BJ (cell line): ENCODE measurements around the gene CYP24A1. TPM values are rescaled to one million over a fixed set of nuclear protein-coding genes. Genes with fewer than 3 reads are reported as not detected.

Source experiments
- CTCF ChIA-PET: fragments of 350-600 bp; formaldehyde crosslinking; extraction: SDS; loops from one replicate; lab custom pipeline; 2021; ENCODE audit warnings: antibody characterized with exemption, inconsistent platforms; lab: Yijun Ruan, JAX
- POLR2A ChIA-PET: fragments of 300-600 bp; sonication (Branson Sonifier 250); formaldehyde crosslinking; extraction: SDS; loops from one replicate; lab custom pipeline; 2021; ENCODE audit warnings: antibody characterized with exemption; lab: Charles Lee
- DNase-seq: peaks from one replicate; pipeline ENCODE4 v3.0.0-alpha.2; 2011; ENCODE audit warnings: low read depth
- H3K27me3 ChIP-seq: 2 replicates; pipeline ENCODE4 v1.6.0; 2011; ENCODE audit warnings: low read length; ENCODE audit not compliant: control insufficient read depth, insufficient read depth
- H3K36me3 ChIP-seq: 2 replicates; pipeline ENCODE4 v1.5.1; 2011; ENCODE audit warnings: low read length; ENCODE audit not compliant: control insufficient read depth, insufficient read depth
- H3K4me3 ChIP-seq: 2 replicates; pipeline ENCODE4 v1.5.1; 2011; ENCODE audit warnings: low read depth, mild to moderate bottlenecking, control low read depth, low read length
- CTCF ChIP-seq: IDR thresholded peaks from 2 replicates; pipeline ENCODE4 v1.5.1; 2011; ENCODE audit warnings: low read depth, mild to moderate bottlenecking, control low read depth, inconsistent platforms, low read length, moderate library complexity; ENCODE audit not compliant: insufficient read depth
- polyA plus RNA-seq: library from polyadenylated mRNA; depleted of rRNA; stranded (reverse); fragments of >200 nt; gene quantifications from 2 replicates; pipeline ENCODE4 v1.2.3, GENCODE V29; 2011

CYP24A1 gene
- polyA plus RNA-seq, 1 experiment = 0.10 TPM

DNA sequence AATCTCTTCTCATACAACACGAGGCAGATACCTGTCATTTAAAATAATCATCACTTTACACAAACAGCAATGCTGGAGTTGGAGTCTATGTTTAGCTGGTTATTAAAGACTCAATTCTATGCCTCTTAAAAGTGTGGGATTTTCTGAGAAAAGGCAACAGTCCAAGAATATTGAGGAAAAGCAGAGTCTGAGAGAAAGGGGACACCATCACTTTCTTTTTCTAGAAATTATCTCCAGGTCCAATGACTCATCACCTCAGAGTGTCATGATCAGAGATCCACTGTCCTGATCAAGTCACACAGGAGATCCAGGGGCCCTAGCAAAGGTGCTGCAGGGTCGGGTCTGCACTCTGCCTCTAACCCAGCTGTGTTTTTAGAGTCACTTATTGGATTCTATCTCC lies 8.0 kb downstream of the CYP24A1 start:
- Histone ChIP-seq H3K4me3 (no peak overlapping the region), H3K27me3 (no peaks in the 10 kb centered on the region; the same call in 1 of the 2 replicates), H3K36me3 (no peaks in the 10 kb centered on the region)
- no peak for DNase-seq
- CTCF ChIA-PET = no interaction called here
- TF ChIP-seq CTCF = no peak
- POLR2A ChIA-PET = no interaction called here

DNA sequence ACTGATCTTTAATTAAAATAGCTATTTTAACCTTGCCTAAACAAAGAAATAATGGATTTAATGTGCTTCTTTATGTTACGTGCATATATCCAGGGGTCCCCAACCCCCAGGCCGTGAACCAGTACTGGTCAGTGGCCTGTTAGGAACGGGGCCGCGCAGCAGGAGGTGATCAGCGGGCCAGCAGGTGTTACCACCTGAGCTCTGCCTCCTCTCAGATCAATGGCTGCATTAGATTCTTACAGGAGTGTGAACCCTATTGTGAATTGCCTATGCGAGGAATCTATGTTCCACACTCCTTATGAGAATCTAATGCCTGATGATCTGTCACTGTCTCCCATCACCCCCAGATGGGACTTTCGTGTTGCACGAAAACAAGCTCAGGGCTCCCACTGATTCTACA lies 8.8 kb downstream of the CYP24A1 start:
- Histone ChIP-seq H3K36me3 (no peaks in the 10 kb centered on the region), H3K4me3 (no peak overlapping the region), H3K27me3 (no peaks in the 10 kb centered on the region; the same call in 1 of the 2 replicates)
- no peak for TF ChIP-seq CTCF
- ChIA-PET POLR2A (no interaction called here), CTCF (no interaction called here)
- no peak for DNase-seq

- TF ChIP-seq CTCF = no peak
- Histone ChIP-seq H3K27me3 (no peaks in the 10 kb centered on the region; the same call in 1 of the 2 replicates), H3K4me3 (no peak overlapping the region), H3K36me3 (no peaks in the 10 kb centered on the region)
- ChIA-PET POLR2A (no interaction called here), CTCF (interaction anchor here (0.8 to 0.9 kb wide), 2 partner anchors 11 to 16 kb away, joined by 3 read pairs; no protein-coding TSS in a partner anchor)
- DNase-seq = no peak
Observed at GRCh38 chr20:54163402-54163801, 10.4 kb downstream of the CYP24A1 start.

GRCh38 chr20:54162378-54163009 lies 11.3 kb downstream of the CYP24A1 start:
- no peak for DNase-seq
- TF ChIP-seq CTCF = no peak
- no peak overlapping the region for H3K4me3 ChIP-seq
- ChIA-PET CTCF (interaction anchor here (0.8 kb wide), 1 partner anchor 17 kb away, joined by 3 read pairs; no protein-coding TSS in a partner anchor), POLR2A (no interaction called here)
- H3K36me3 ChIP-seq = no peaks in the 10 kb centered on the region
- no peaks in the 10 kb centered on the region; the same call in 1 of the 2 replicates for H3K27me3 ChIP-seq

DNA sequence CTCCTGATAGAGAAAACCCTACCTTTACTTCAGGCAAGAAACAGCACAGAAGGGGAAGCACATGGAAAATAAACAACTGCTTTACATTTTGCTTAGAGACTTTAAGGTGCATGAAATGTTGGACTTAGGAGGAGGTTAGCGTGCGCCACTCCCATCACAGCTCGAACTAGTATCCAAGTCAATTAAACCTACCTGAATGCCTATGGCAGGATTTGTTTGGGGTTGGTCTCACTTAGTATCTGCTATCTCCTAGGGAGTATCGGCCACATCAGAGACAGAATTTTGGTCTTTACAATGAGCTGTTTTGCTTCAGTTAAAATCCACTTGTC lies 12.0 kb downstream of the CYP24A1 start:
- H3K27me3 ChIP-seq = no peaks in the 10 kb centered on the region; the same call in 1 of the 2 replicates
- TF ChIP-seq CTCF = no peak
- no peaks in the 10 kb centered on the region for H3K36me3 ChIP-seq
- ChIA-PET CTCF (no interaction called here), POLR2A (no interaction called here)
- H3K4me3 ChIP-seq = no peak overlapping the region
- no peak for DNase-seq
